H9 (cell line): ENCODE data around the gene PCDHB13. TPM values are rescaled to one million over a fixed set of nuclear protein-coding genes. Genes with fewer than 3 reads are reported as not detected.

Experiments
- DNase-seq: peaks from one replicate; pipeline ENCODE4 v3.0.0-alpha.2; 2017
- H2AFZ ChIP-seq: one replicate; pipeline ENCODE4 v1.6.1; 2013; ENCODE audit warnings: mild to moderate bottlenecking, low read length, control low read depth, moderate library complexity
- H2AK5ac ChIP-seq: 2 replicates; pipeline ENCODE4 v1.6.1; 2013; ENCODE audit warnings: low read length, control low read depth, mixed read lengths; ENCODE audit not compliant: insufficient read length
- H2BK120ac ChIP-seq: one replicate; pipeline ENCODE4 v1.6.1; 2013; ENCODE audit warnings: low read depth, mild to moderate bottlenecking, low read length, control low read depth, inconsistent platforms; ENCODE audit not compliant: poor library complexity, severe bottlenecking
- H2BK12ac ChIP-seq: 2 replicates; pipeline ENCODE4 v1.6.1; 2013; ENCODE audit warnings: low read length, control low read depth, mixed read lengths, low read depth; ENCODE audit not compliant: insufficient read length
- H2BK15ac ChIP-seq: 2 replicates; pipeline ENCODE4 v1.6.1; 2013; ENCODE audit warnings: low read depth, low read length, control low read depth
- H2BK20ac ChIP-seq: one replicate; pipeline ENCODE4 v1.6.1; 2013; ENCODE audit warnings: low read depth, mild to moderate bottlenecking, low read length, control low read depth, inconsistent platforms; ENCODE audit not compliant: poor library complexity, severe bottlenecking
- H2BK5ac ChIP-seq: 2 replicates; pipeline ENCODE4 v1.6.1; 2013; ENCODE audit warnings: low read length, control low read depth, mixed read lengths; ENCODE audit not compliant: insufficient read length
- H3K14ac ChIP-seq: 2 replicates; pipeline ENCODE4 v1.6.1; 2013; ENCODE audit warnings: low read length, control low read depth; ENCODE audit not compliant: insufficient read depth
- H3K18ac ChIP-seq: 2 replicates; pipeline ENCODE4 v1.6.1; 2013; ENCODE audit warnings: low read depth, mild to moderate bottlenecking, mixed read lengths, low read length, control low read depth; ENCODE audit not compliant: insufficient read length
- H3K23ac ChIP-seq: 2 replicates; pipeline ENCODE4 v1.6.1; 2013; ENCODE audit warnings: low read length, control low read depth, mixed read lengths, low read depth; ENCODE audit not compliant: insufficient read length
- H3K23me2 ChIP-seq: 2 replicates; pipeline ENCODE4 v1.6.1; 2013; ENCODE audit warnings: low read depth, mild to moderate bottlenecking, mixed read lengths, low read length, control low read depth; ENCODE audit not compliant: insufficient read length, poor library complexity, severe bottlenecking
- H3K27ac ChIP-seq: 2 replicates; pipeline ENCODE4 v1.5.1; 2013; ENCODE audit warnings: low read length, control low read depth, mixed read lengths, low read depth; ENCODE audit not compliant: insufficient read length
- H3K27me3 ChIP-seq: 2 replicates; pipeline ENCODE4 v1.6.1; 2013; ENCODE audit warnings: low read length, control low read depth, inconsistent platforms; ENCODE audit not compliant: insufficient read depth
- H3K4ac ChIP-seq: 2 replicates; pipeline ENCODE4 v1.6.1; 2013; ENCODE audit warnings: low read depth, mild to moderate bottlenecking, control low read depth, inconsistent platforms, low read length, moderate library complexity
- H3K4me1 ChIP-seq: 2 replicates; pipeline ENCODE4 v1.6.1; 2013; ENCODE audit warnings: low read length, control low read depth, inconsistent platforms; ENCODE audit not compliant: insufficient read depth
- H3K4me2 ChIP-seq: 2 replicates; pipeline ENCODE4 v1.6.1; 2013; ENCODE audit warnings: low read length, control low read depth, mixed read lengths; ENCODE audit not compliant: insufficient read length, insufficient read depth
- H3K56ac ChIP-seq: 2 replicates; pipeline ENCODE4 v1.6.1; 2013; ENCODE audit warnings: low read depth, mild to moderate bottlenecking, mixed read lengths, low read length, control low read depth; ENCODE audit not compliant: insufficient read length
- H3K79me1 ChIP-seq: 2 replicates; pipeline ENCODE4 v1.6.1; 2013; ENCODE audit warnings: low read depth, mild to moderate bottlenecking, moderate library complexity, low read length, control low read depth, inconsistent platforms; ENCODE audit not compliant: insufficient read depth, poor library complexity, severe bottlenecking
- H3K79me2 ChIP-seq: 2 replicates; pipeline ENCODE4 v1.6.1; 2013; ENCODE audit warnings: low read length, control low read depth, inconsistent platforms; ENCODE audit not compliant: insufficient read depth
- H3K9ac ChIP-seq: 2 replicates; pipeline ENCODE4 v1.6.1; 2013; ENCODE audit warnings: low read length, control low read depth, mixed read lengths; ENCODE audit not compliant: insufficient read length; ENCODE audit errors: extremely low read depth
- H3K9me3 ChIP-seq: one replicate; pipeline ENCODE4 v1.6.1; 2013; ENCODE audit warnings: low read depth, low read length, inconsistent platforms; ENCODE audit not compliant: control insufficient read depth
- H3T11ph ChIP-seq: one replicate; pipeline ENCODE4 v1.6.1; 2013; ENCODE audit warnings: mild to moderate bottlenecking, low read length, control low read depth, inconsistent platforms
- H4K20me1 ChIP-seq: one replicate; pipeline ENCODE4 v1.6.1; 2013; ENCODE audit not compliant: control insufficient read depth, insufficient read length, insufficient read depth
- H4K5ac ChIP-seq: 2 replicates; pipeline ENCODE4 v1.6.1; 2013; ENCODE audit warnings: low read depth, mild to moderate bottlenecking, mixed read lengths, low read length, control low read depth; ENCODE audit not compliant: insufficient read length
- H4K8ac ChIP-seq: replicated peaks from 2 replicates; pipeline ENCODE4 v1.6.1; 2013; ENCODE audit warnings: low read length, control low read depth, mixed read lengths, low read depth; ENCODE audit not compliant: insufficient read length
- H4K91ac ChIP-seq: 2 replicates; pipeline ENCODE4 v1.6.1; 2013; ENCODE audit warnings: low read depth, mild to moderate bottlenecking, moderate library complexity, mixed read lengths, low read length, control low read depth; ENCODE audit not compliant: insufficient read length
- H3K27ac Mint-ChIP-seq, 3 experiments: 2 replicates in 2 of 3; 3 replicates in 1 of 3; pipeline ENCODE4 v1.8.0; 2020 to 2021; ENCODE audit warnings: mixed read lengths in 3 of 3, mild to moderate bottlenecking in 1 of 3, moderate library complexity in 1 of 3
- H3K27me3 Mint-ChIP-seq: 2 replicates; pipeline ENCODE4 v1.8.0; 2021; ENCODE audit warnings: low read depth, mild to moderate bottlenecking, moderate library complexity, mixed read lengths
- H3K36me3 Mint-ChIP-seq, 3 experiments: 2 replicates in 2 of 3; 3 replicates in 1 of 3; pipeline ENCODE4 v1.8.0; 2020 to 2021; ENCODE audit warnings: low read depth in 3 of 3, mixed read lengths in 3 of 3; ENCODE audit not compliant: insufficient read depth in 1 of 3
- H3K4me1 Mint-ChIP-seq, 2 experiments: 2 replicates each; pipeline ENCODE4 v1.8.0; 2020; ENCODE audit warnings: mixed read lengths in 2 of 2
- H3K4me3 Mint-ChIP-seq, 2 experiments: 2 replicates in 1 of 2; 3 replicates in 1 of 2; pipeline ENCODE4 v1.8.0; 2020 to 2021; ENCODE audit warnings: mild to moderate bottlenecking in 2 of 2, mixed read lengths in 2 of 2, moderate library complexity in 1 of 2
- H3K9me3 Mint-ChIP-seq, 2 experiments: 2 replicates in 1 of 2; 3 replicates in 1 of 2; pipeline ENCODE4 v1.8.0; 2020; ENCODE audit warnings: mild to moderate bottlenecking in 2 of 2, mixed read lengths in 2 of 2, moderate library complexity in 1 of 2
- CTCF ChIP-seq: fragments of 200-600 bp; sonication (generic); conservative IDR thresholded peaks from 3 replicates; pipeline ENCODE4 v1.8.0; 2021; ENCODE audit warnings: antibody characterized with exemption, mild to moderate bottlenecking
- WGBS: extraction: QIAGEN DNeasy Blood & Tissue Kit; methylation state at CpG from one replicate; pipeline ENCODE4 v1.1.7; 2013; ENCODE audit warnings: missing lambda C conversion rate, low lambda C conversion rate, mixed read lengths; ENCODE audit not compliant: insufficient read length; ENCODE audit errors: extremely low coverage; 5-methylcytosine and 5-hydroxymethylcytosine counted together
- total RNA-seq: library from RNA; stranded (reverse); gene quantifications from 2 replicates; pipeline ENCODE4 v1.2.1, GENCODE V29; 2021

PCDHB13 gene
- total RNA-seq, 1 experiment from 2014 or later: 1.7 TPM

- no peaks in the 10 kb centered on the region for H3K4me1 ChIP-seq
- no peak overlapping the region for H3K27ac ChIP-seq
- H3K4me2 ChIP-seq: no peak overlapping the region
- H4K8ac ChIP-seq: no peak overlapping the region
- H3K4ac ChIP-seq: no peak overlapping the region
- no peak overlapping the region for H3K23ac ChIP-seq
- no peaks in the 10 kb centered on the region for H3K4me1 Mint-ChIP-seq
- no peak overlapping the region for H4K91ac ChIP-seq
- no peak overlapping the region for H2BK15ac ChIP-seq
- H3K4me3 Mint-ChIP-seq: no peak overlapping the region
- H2AK5ac ChIP-seq: no peak overlapping the region
- no peak for DNase-seq
- H4K5ac ChIP-seq: no peak overlapping the region
- no peak overlapping the region for H3K9ac ChIP-seq
- H2AFZ ChIP-seq: no peak overlapping the region
- H3K23me2 ChIP-seq: no peaks in the 10 kb centered on the region
- H2BK12ac ChIP-seq: no peak overlapping the region
- no peaks in the 10 kb centered on the region for H4K20me1 ChIP-seq
- no peak overlapping the region for H2BK5ac ChIP-seq
- no peak overlapping the region for H3T11ph ChIP-seq
- H3K27ac Mint-ChIP-seq: no peak overlapping the region
- peaks cover 88 to 98% of the 10 kb centered on the region in 2 experiments for H3K9me3 Mint-ChIP-seq
- H3K56ac ChIP-seq: no peak overlapping the region
- no peaks in the 10 kb centered on the region for H3K79me1 ChIP-seq
- H3K9me3 ChIP-seq: peaks cover 61% of the 10 kb centered on the region
- H3K18ac ChIP-seq: no peak overlapping the region
- no peak overlapping the region for H2BK20ac ChIP-seq
- H2BK120ac ChIP-seq: no peak overlapping the region
- no peaks in the 10 kb centered on the region for H3K27me3 ChIP-seq
- H3K36me3 Mint-ChIP-seq: peaks cover 15 to 66% (median 46%) of the 10 kb centered on the region in 3 experiments
- peaks cover 1% of the 10 kb centered on the region; the same call in 1 of the 2 replicates for H3K27me3 Mint-ChIP-seq
- no peak for TF ChIP-seq CTCF
- no CpG with 5 or more reads among the region's 5 CpGs for WGBS
- H3K14ac ChIP-seq: no peak overlapping the region
- H3K79me2 ChIP-seq: no peaks in the 10 kb centered on the region
Measured at GRCh38 chr5:141260458-141261237, 46.9 kb downstream of the PCDHB13 start.
